IMR-90 (cell line): ENCODE results near the gene TUBGCP2. TPM values are rescaled to one million over a fixed set of nuclear protein-coding genes. Genes with fewer than 3 reads are reported as not detected.

Experiments used
- ATAC-seq: fragments of 200-7000 bp; cut with Tn5 transposase; 2 replicates; pipeline ENCODE4 v1.9.1; 2020; ENCODE audit warnings: low read depth, mild to moderate bottlenecking, moderate library complexity
- BruUV-seq: library from RNA; stranded (reverse); fragments of 400-500 nt; replicated peaks from 2 replicates; lab custom pipeline; 2021; lab: Mats Ljungman, UMichigan
- CTCF ChIA-PET: fragments of 300-600 bp; formaldehyde crosslinking; extraction: SDS; loops from one replicate; lab custom pipeline; 2021; ENCODE audit warnings: antibody characterized with exemption; lab: Yijun Ruan, JAX
- POLR2A ChIA-PET: fragments of 300-600 bp; sonication (Branson Sonifier 250); formaldehyde crosslinking; loops from one replicate; lab custom pipeline; 2022; ENCODE audit warnings: antibody characterized with exemption; ENCODE audit not compliant: unreplicated experiment; lab: Charles Lee
- DNase-seq: peaks from one replicate; pipeline ENCODE4 v3.0.0; 2013
- H2AFZ ChIP-seq: replicated peaks from 2 replicates; pipeline ENCODE3; 2013; ENCODE audit warnings: low read length, mild to moderate bottlenecking; ENCODE audit not compliant: poor library complexity
- H2AK5ac ChIP-seq: 2 replicates; pipeline ENCODE4 v1.6.1; 2013; ENCODE audit warnings: low read depth, low read length, inconsistent platforms
- H2AK9ac ChIP-seq: replicated peaks from 2 replicates; pipeline ENCODE3; 2013; ENCODE audit warnings: mild to moderate bottlenecking, low read depth, low read length, moderate library complexity; ENCODE audit not compliant: poor library complexity
- H2BK120ac ChIP-seq: 2 replicates; pipeline ENCODE4 v1.6.1; 2013; ENCODE audit warnings: low read depth, low read length, inconsistent platforms
- H2BK15ac ChIP-seq: 3 replicates; pipeline ENCODE4 v1.6.1; 2013; ENCODE audit warnings: low read depth, low read length, inconsistent platforms
- H2BK20ac ChIP-seq: 2 replicates; pipeline ENCODE4 v1.6.1; 2013; ENCODE audit warnings: low read depth, mild to moderate bottlenecking, inconsistent platforms, low read length, moderate library complexity
- H2BK5ac ChIP-seq: 2 replicates; pipeline ENCODE4 v1.6.1; 2013; ENCODE audit warnings: mild to moderate bottlenecking, low read depth, low read length, inconsistent platforms; ENCODE audit not compliant: poor library complexity, severe bottlenecking
- H3K14ac ChIP-seq: replicated peaks from 2 replicates; pipeline ENCODE4 v1.6.1; 2013; ENCODE audit warnings: low read depth, low read length, inconsistent platforms
- H3K18ac ChIP-seq: 2 replicates; pipeline ENCODE4 v1.6.1; 2013; ENCODE audit warnings: low read depth, low read length, control low read depth
- H3K23ac ChIP-seq: 2 replicates; pipeline ENCODE4 v1.6.1; 2013; ENCODE audit warnings: low read depth, low read length, inconsistent platforms
- H3K27ac ChIP-seq: 2 replicates; pipeline ENCODE4 v1.5.1; 2013; ENCODE audit warnings: mild to moderate bottlenecking, control low read depth, low read length; ENCODE audit not compliant: insufficient read depth
- H3K27me3 ChIP-seq: 2 replicates; pipeline ENCODE4 v1.6.1; 2013; ENCODE audit warnings: low read length; ENCODE audit not compliant: control insufficient read depth, insufficient read depth
- H3K36me3 ChIP-seq: 2 replicates; pipeline ENCODE4 v1.6.1; 2013; ENCODE audit warnings: low read length, mixed read lengths; ENCODE audit not compliant: control insufficient read depth, insufficient read depth
- H3K4ac ChIP-seq: 2 replicates; pipeline ENCODE4 v1.6.1; 2013; ENCODE audit warnings: low read depth, low read length, inconsistent platforms
- H3K4me1 ChIP-seq: 2 replicates; pipeline ENCODE4 v1.6.1; 2013; ENCODE audit warnings: low read length, mixed read lengths; ENCODE audit not compliant: control insufficient read depth, insufficient read depth
- H3K4me2 ChIP-seq: 2 replicates; pipeline ENCODE4 v1.6.1; 2013; ENCODE audit warnings: low read depth, mild to moderate bottlenecking, control low read depth, low read length, moderate library complexity
- H3K4me3 ChIP-seq: 2 replicates; pipeline ENCODE4 v1.5.1; 2013; ENCODE audit warnings: low read depth, mild to moderate bottlenecking, control low read depth, low read length, moderate library complexity; ENCODE audit not compliant: insufficient read depth
- H3K56ac ChIP-seq: 2 replicates; pipeline ENCODE4 v1.6.1; 2013; ENCODE audit warnings: low read length, inconsistent platforms; ENCODE audit not compliant: insufficient read depth; ENCODE audit errors: extremely low read depth
- H3K79me1 ChIP-seq, 2 experiments: 2 replicates each; pipeline ENCODE4 v1.6.1; 2013; ENCODE audit warnings: low read length in 2 of 2, inconsistent platforms in 1 of 2, low read depth in 1 of 2
- H3K9ac ChIP-seq: 2 replicates; pipeline ENCODE4 v1.6.1; 2013; ENCODE audit warnings: low read depth, low read length, control low read depth
- H3K9me1 ChIP-seq: 2 replicates; pipeline ENCODE4 v1.6.1; 2013; ENCODE audit warnings: low read length, inconsistent platforms; ENCODE audit not compliant: insufficient read depth
- H3K9me3 ChIP-seq: 2 replicates; pipeline ENCODE4 v1.6.1; 2013; ENCODE audit warnings: low read length; ENCODE audit not compliant: control insufficient read depth, insufficient read depth
- H4K20me1 ChIP-seq: 2 replicates; pipeline ENCODE4 v1.6.1; 2013; ENCODE audit warnings: low read length, inconsistent platforms; ENCODE audit not compliant: insufficient read depth
- H4K5ac ChIP-seq: 2 replicates; pipeline ENCODE4 v1.6.1; 2013; ENCODE audit warnings: mild to moderate bottlenecking, low read depth, low read length, control low read depth
- H4K8ac ChIP-seq, 2 experiments: 2 replicates each; pipeline ENCODE4 v1.6.1; 2013; ENCODE audit warnings: low read depth in 2 of 2, low read length in 2 of 2, control low read depth in 1 of 2, inconsistent platforms in 1 of 2
- H4K91ac ChIP-seq: 2 replicates; pipeline ENCODE4 v1.6.1; 2013; ENCODE audit warnings: low read depth, low read length, inconsistent platforms; ENCODE audit not compliant: insufficient read depth
- CEBPB ChIP-seq: IDR thresholded peaks from 2 replicates; pipeline ENCODE4 v1.6.1; 2012; ENCODE audit warnings: low read depth, low read length, improper control_type of control experiment
- ELK1 ChIP-seq: fragments of 150-350 bp; IDR thresholded peaks from 2 replicates; pipeline ENCODE4 v1.6.1; 2016; ENCODE audit warnings: low read depth, mild to moderate bottlenecking, low read length, moderate library complexity, borderline replicate concordance
- MAFK ChIP-seq: IDR thresholded peaks from 2 replicates; pipeline ENCODE4 v1.6.1; 2012; ENCODE audit warnings: low read depth, low read length, improper control_type of control experiment
- MAZ ChIP-seq: IDR thresholded peaks from 2 replicates; pipeline ENCODE4 v1.6.1; 2012; ENCODE audit warnings: low read depth, mild to moderate bottlenecking, low read length, improper control_type of control experiment, moderate library complexity, borderline replicate concordance
- NFE2L2 ChIP-seq: fragments of 150-350 bp; IDR thresholded peaks from 2 replicates; pipeline ENCODE4 v1.6.1; 2016; ENCODE audit warnings: low read depth, mild to moderate bottlenecking, low read length
- RAD21 ChIP-seq: IDR thresholded peaks from 2 replicates; pipeline ENCODE4 v1.6.1; 2012; ENCODE audit warnings: low read length, improper control_type of control experiment
- SMC3 ChIP-seq: fragments of 150-350 bp; IDR thresholded peaks from 2 replicates; pipeline ENCODE4 v1.6.1; 2016; ENCODE audit warnings: low read depth, mild to moderate bottlenecking, antibody characterized with exemption, low read length, moderate library complexity
- WGBS, 2 experiments: methylation state at CpG; one replicate each; pipeline versions ENCODE4 v1.1.5 to v1.1.7; 2013; ENCODE audit warnings: missing lambda C conversion rate in 2 of 2; ENCODE audit not compliant: insufficient read length in 1 of 2; ENCODE audit errors: extremely low coverage in 2 of 2; 5-methylcytosine and 5-hydroxymethylcytosine counted together
- dilution Hi-C: fragments of 300-500 bp; cut with HindIII; formaldehyde crosslinking; loops from one replicate; pipeline ENCODE4 v1.14.3; 2018; ENCODE audit warnings: low sequenced_read_pairs; ENCODE audit not compliant: unreplicated experiment
- in situ Hi-C: fragments of 300-500 bp; cut with MboI; formaldehyde crosslinking; loops from 3 replicates; pipeline ENCODE4 v1.14.3; 2019; ENCODE audit warnings: low sequenced_read_pairs, inconsistent platforms, mixed read lengths
- intact Hi-C: fragments of 100-400 bp; cut with micrococcal nuclease; formaldehyde crosslinking; loops from 2 replicates; pipeline ENCODE4 v1.10.0; 2022
- polyA plus RNA-seq, 3 experiments: library from polyadenylated mRNA; depleted of rRNA; stranded (reverse); fragments of >200 nt; gene quantifications; 2 replicates each; pipeline ENCODE4 v1.2.3, GENCODE V29; 2012; ENCODE audit warnings: low replicate concordance in 1 of 3
- total RNA-seq: library from RNA; depleted of rRNA; stranded (reverse); fragments of >200 nt; gene quantifications from 2 replicates; pipeline ENCODE4 v1.2.3, GENCODE V29; 2012

TUBGCP2 gene
- total and polyA plus RNA-seq, 2 of the 4 experiments (the other 2 are of a cell fraction) = 48.1 to 72.6 TPM

GRCh38 chr10:133294189-133294588 lies 14.5 kb downstream of the TUBGCP2 start:
- H3K23ac ChIP-seq = no peak overlapping the region
- peaks cover 0 to 17% of the 10 kb centered on the region in 2 experiments; a peak in 3 of 4 replicates for H3K79me1 ChIP-seq
- in situ Hi-C loops = no loop called here
- DNase-seq (no peak), ATAC-seq (no peak)
- H3K27ac ChIP-seq = no peak overlapping the region; the same call in 1 of the 2 replicates
- no peaks in the 10 kb centered on the region for H3K9me3 ChIP-seq
- TF ChIP-seq CEBPB (no peak), MAZ (no peak), RAD21 (no peak), NFE2L2 (no peak), MAFK (no peak), SMC3 (no peak), ELK1 (no peak)
- no peak overlapping the region for H3K9ac ChIP-seq
- H3K27me3 ChIP-seq = no peaks in the 10 kb centered on the region
- 0 out of 4 replicates have a peak overlapping the region, but pooled peaks of 1 of the 2 experiments have one; percentile 74 for H4K8ac ChIP-seq
- H3K18ac ChIP-seq = no peak overlapping the region
- H2AK5ac ChIP-seq = peak overlapping the region; percentile 7; the same call in 1 of the 2 replicates
- H3K36me3 ChIP-seq = peaks cover 68% of the 10 kb centered on the region
- intact Hi-C loops = no loop called here
- peaks cover 9% of the 10 kb centered on the region for H3K4me1 ChIP-seq
- no peak overlapping the region for H4K91ac ChIP-seq
- ChIA-PET POLR2A (no interaction called here), CTCF (no interaction called here)
- no peak overlapping the region for H3K4me3 ChIP-seq
- no peak overlapping the region for H3K56ac ChIP-seq
- dilution Hi-C loops = no loop called here
- H3K9me1 ChIP-seq = peaks cover 12% of the 10 kb centered on the region
- no peak overlapping the region for H3K4me2 ChIP-seq
- 97% methylated on average over 6 of the region's 15 CpGs; no CpG with 5 or more reads in 1 of the 2 experiments for WGBS, 2 experiments
- H3K14ac ChIP-seq = no peak overlapping the region
- no peak overlapping the region for H2BK120ac ChIP-seq
- H3K4ac ChIP-seq = peak overlapping the region; percentile 21; the same call in 1 of the 2 replicates
- H2AFZ ChIP-seq = no peak overlapping the region
- BruUV-seq = no TSS peak
- H4K20me1 ChIP-seq = no peaks in the 10 kb centered on the region
- H2BK20ac ChIP-seq = no peak overlapping the region
- H4K5ac ChIP-seq = no peak overlapping the region
- H2BK15ac ChIP-seq = no peak overlapping the region
- no peak overlapping the region for H2BK5ac ChIP-seq
- H2AK9ac ChIP-seq = peak overlapping the region; percentile 25
